NCI-H82 treated with DMSO at 0.1 percent for 48 hours (cell line): ENCODE results near the gene VPS35L.
"Not testable (repeated sequence)": the region's sequence is repeated elsewhere in the genome, so short reads cannot be mapped to it uniquely, and the experiment has no call there.

ENCODE experiments used
- DNase-seq: peaks from one replicate; lab custom pipeline; 2025; ENCODE audit not compliant: unreplicated experiment; lab: John Stamatoyannopoulos, UW

The VPS35L gene

DNA sequence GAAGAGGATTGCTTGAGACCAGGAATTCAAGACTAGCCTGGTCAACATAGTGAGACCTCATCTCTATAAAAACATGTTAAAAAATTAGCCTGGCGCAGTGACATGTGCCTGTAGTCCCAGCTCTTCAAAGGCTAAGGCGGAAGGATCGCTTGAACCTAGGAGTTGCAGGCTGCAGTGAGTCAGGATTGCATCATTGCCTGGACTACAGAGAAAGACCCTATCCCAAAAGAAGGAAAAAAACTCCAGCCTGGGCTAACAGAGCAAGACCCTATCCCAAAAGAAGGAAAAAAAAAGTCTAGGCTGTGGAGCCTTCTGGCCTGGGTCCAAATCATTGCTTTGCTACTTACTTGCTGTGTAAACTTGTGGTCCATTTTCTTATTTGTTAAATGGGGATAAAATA is 26.8 kb upstream of the VPS35L start:
- DNase-seq = no peak

DNA sequence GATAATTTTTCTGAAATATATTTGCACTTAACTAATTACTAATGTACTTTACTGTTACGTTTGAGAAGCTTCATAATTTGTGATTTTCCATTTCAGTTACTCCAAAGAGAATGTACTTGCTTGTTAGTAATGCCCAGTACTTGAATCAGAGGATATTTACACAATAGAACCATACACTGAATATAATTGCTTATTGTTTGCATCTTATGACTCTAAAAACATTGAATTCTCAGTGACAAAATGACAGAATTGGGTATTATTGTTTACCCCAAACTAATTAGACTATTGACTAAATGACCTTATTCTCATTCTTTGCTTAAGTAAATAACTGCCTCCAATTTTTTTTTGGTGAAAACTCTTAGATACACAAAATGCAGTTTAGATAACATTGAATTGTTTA is 22.9 kb upstream of the VPS35L start:
- no peak for DNase-seq

DNA sequence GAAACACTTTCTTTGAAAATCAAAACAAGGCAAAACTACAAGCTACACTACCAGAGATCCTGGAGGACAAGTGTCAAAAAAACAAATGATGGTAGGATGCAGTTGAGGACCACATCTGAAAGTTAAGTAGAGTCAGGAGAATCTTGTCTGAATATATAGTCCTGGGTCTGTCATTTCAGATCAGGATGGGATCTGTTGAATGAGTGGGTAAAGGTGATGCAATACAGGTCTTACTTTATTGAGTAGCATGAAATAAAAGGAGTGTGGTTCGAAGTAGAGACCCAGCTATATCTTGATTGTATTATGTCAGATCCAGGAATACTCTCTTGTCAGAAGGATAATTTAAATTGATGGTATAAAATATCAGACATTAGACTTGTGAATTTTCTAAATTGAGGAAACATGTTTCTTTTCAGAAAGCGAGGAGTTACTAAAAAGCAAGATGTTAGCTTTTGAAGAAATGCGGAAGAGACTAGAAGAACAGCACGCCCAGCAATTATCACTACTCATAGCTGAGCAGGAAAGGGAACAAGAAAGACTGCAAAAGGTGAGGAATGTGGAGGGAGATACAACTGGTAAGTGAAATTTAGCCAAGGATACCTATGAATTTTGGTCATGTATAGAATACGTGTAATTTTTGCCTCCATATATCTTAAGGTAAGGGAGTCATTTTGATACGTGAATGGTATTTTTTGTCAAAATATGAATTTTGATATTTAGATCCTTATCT is 15.1 kb upstream of the VPS35L start:
- DNase-seq = no peak

DNA sequence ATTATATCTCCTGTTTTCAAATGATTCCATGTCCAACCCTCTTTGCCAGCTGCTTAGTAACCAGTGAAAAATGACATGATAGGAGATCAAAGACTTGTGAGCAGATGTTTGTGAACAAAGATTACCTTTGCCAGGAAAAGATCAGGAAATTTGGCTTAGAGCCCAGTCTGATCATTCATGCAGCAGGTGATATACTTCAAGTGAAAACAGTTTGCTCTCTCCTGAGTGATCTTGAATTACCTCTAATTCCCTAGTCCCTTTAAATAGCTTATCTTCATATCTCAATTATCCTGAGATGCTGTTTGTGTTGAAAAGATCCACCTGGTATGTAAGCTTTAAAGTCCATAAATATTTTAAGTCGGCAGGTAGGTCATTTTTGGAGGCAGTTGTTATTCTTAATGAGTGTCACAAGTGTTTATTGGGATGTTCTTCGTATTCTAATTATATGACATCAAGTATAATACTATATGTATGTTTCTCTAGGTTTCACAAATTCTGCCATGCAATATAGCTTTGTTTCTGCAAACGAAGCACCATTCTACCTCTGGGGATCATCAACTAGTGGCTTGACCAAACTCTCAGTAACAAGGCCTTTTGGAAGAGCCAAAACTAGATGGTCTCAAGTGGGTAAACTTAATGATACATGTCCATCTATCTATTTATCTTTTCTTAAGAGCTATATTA is 13.2 kb upstream of the VPS35L start:
- DNase-seq = peak; percentile 97

DNA sequence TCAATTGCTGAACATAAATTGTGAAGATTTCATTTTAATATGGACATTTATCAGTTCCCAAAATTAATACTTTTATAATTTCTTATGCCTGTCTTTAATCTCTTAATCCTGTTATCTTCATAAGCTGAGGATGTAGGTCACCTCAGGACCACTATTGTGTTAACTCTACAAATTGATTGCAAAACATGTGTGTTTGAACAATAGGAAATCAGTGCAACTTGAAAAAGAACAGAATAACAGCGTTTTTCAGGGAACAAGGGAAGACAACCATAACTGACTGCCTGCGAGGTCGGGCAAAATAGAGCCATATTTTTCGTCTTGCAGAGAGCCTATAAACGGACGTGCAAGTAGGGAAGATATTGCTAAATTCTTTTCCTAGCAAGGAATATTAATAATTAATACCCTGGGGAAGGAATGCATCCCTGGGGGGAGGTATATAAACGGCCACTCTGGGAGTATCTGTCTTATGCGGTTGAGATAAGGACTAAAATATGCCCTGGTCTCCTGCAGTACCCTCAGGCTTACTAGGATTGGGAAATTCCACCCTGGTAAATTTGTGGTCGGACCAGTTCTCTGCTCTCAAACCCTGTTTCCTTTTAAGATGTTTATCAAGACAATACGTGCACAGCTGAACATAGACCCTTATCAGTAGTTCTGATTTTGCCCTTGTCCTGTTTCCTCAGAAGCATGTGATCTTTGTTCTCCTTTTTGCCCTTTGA is 12.1 kb upstream of the VPS35L start:
- DNase-seq = not testable (repeated sequence)

DNA sequence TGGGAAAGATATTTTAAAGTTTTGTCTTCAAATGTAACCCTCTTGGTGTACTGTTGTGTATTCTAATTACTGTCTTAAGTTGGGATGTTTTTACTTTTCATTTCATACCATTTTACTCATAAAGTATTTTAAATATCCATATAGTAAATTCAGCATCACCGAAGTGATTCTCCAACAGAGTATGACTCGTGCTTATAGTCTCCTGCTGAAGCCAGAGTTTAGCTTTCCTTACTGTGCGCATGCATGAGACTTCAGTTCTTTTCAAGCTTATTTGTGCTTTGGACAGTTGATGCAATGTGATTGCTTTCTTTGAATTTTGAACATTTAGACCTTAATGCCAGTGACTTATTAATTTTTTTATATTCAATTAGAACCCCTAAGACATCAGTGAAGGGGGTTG is 7.4 kb upstream of the VPS35L start:
- no peak for DNase-seq

DNA sequence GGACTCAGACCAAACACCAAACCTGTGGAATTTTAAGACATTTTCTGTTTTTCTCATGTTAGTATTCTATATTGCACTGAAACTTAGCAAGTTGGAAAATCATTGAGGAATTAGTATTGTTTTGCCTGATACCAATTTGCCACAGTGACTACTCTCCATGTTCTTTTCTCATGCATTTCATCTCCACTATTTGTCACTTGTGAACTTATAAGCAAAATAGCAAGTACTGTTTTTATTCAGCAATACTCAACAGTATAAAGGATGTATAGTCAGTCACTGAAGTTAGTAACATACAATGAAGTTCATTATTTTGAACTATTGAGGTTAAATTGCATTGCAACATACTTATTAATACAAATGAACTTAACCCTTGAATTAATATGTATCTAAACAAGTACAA is 5.8 kb upstream of the VPS35L start:
- DNase-seq = no peak

DNA sequence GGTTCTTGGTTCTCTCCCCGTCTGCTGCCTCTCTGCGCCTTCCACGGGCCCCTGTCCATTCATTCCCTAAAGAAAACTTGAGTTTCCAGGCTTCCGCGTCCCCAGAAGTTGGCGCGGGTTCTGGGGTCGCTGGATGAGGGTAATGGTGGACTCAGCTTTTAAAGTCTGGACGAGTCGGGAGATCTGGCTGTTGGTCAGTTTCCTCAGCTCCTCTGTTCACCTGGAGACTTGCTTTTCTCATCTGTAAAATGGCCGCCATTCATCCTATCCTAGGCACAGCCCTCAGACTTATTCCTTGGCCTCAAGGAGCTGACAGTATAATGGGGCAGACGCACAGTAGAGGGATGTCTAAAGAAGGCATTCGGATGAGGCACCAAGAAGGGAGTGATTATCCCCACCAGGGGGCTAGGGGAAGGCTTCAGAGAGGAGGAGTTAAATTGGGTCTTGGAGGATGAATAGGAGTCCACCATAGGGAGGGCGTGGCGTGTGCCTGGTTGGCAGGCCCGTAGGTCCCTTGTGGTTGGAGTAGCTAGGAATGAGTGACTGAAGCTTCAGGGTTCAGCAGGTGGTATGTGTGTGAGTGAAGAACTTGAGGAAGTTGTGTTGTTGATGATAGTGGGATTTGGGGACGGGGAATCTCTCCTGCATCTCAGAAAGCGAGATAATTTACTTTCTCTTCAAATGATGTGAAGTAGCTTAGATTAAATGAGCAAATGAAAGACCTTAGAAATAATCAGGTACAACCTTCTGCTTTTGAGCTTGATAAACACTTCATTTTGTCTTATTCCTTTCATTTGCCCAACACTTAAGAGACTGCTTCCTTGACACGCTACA is 652 bp downstream of the VPS35L start:
- no peak for DNase-seq

DNA sequence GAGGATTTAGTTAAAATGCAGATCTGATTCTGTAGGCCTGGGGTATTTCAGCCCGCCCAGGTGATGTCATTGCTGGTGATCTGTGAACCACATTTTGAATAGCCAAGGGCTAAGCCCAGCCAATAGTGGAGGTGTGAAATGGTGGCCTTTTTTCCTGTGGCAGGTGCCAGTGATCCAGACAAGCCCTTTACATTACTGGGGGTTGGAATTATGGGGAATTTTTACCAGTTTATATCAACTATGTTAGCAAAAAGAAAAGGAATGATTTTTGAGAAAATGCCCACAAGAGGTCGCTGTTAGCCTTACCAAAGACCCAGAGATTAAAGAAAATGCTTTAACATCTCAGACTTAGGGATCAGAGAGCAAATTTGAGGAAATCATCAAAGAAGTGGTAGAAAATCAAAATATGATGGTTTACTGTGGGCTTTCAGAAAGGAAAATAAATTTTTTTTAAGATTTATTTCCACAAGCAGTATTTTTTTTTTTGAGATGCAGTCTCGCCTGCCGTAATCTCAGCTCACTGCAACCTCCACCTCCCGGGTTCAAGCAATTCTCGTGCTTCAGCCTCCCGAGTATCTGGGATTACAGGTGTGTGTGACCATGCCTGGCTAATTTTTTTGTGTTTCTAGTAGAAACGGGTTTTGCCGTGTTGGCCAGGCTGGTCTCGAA is 3.9 kb downstream of the VPS35L start:
- DNase-seq = peak; percentile 23

DNA sequence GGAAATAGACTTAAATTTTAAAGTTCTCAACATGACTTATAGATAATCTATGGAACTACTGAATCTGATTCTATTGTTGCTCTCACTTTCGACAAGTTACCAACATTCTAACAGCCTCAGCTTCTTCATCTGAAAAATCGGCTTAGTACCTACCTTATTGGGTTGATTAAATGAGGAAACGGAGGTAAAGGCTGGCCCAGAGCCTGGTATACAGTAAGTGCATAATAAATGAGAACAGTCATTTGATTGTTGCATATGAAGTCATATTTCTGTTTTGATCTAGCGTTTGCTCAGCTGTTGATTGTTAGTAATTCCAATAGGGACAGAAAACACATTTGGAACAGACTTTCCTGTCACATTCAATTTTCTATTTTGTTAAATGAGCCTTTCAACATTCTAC is 4.6 kb downstream of the VPS35L start:
- no peak for DNase-seq

DNA sequence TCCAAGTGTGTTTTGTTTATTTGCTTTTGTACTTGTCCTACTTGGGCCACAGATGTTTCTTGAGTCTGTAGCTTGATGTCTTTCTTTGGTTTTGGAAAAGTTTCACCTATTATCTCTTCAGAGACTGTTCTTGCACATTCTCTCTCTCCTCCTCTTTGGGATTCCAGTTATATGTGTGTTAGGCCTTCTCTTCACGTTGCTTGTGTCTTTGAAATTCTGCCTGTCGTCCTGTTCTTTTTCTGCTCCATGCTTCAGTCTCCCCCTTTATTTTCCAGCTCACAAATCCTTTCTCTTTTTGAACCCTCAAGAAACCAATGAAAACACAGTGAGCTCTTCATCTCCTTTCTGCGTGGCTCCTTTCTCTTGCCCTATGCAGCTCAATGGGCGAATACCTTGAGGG is 7.9 kb downstream of the VPS35L start:
- DNase-seq = no peak

DNA sequence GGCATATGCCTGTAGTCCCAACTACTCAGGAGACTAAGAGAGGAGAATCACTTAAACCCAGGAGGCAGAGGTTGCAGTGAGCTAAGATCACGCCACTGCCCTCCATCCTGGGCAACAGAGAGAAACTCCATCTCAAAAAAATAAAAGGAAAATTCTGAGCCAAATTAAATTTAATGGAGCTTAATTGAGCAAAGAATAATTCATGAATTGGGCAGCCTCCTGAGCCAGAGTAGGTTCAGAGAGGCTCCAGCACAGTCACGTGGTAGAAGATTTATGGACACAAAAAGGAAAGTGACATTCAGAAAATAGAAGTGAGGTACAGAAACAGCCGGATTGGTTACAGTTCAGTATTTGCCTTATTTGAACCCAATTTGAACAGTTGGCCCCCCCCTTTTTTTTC is 10.9 kb downstream of the VPS35L start:
- DNase-seq = no peak

DNA sequence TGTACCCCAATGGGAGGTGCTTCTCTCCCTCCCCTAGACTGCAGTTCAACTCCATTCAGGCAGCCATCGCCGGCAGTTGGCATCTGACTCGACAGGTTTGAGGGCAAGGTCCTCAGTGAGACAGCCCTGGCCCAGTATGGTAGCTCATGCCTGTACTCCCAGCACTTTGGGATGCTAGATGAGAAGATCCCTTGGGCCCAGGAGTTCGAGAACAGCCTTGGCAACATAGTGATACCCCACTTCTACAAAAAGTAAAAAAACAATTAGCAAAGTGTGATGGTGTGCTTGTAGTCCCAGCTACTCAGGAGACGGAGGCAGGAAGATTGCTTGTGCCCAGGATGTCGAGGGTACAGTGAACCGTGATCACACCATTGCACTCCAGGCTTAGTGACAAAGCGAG is 12.1 kb downstream of the VPS35L start:
- DNase-seq = no peak

DNA sequence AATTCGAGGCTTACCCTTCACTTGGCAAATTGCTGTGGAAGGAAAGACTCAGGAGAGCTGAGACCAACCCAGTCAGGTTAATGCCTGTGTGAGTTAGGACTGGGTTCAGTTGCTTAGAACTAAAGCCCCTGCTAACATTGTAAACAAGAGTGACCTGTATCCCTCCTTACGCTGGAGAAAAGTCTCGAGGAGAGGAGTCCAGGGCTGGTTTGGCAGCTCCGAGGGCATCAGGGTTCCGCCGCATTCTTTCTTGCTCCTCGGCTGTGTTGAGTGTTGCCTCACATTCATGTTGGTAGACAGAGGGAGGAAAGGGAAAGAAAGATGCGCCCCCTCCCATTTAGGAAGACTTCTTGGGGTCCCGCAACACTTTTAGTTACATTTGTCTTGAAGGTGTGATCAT is 18.5 kb downstream of the VPS35L start:
- no peak for DNase-seq

DNA sequence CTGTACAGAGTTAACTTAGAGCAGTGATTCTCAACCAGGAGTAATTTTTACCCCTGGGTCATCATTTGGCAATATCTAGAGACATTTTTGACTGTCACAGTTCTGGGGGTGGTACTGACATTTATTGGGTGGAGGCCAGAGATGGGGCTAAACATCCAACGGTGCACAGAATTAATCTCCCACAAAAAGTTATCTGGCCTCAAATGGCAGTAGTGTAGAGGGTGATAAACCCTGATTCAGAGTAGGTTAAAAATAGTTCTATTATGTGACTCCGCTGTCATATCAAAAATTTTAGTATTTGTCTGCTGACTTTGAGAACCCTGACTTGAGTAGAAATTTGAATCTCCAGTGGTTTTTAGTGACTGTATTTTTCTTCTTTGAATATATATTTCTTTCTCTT is 19.1 kb downstream of the VPS35L start:
- no peak for DNase-seq

DNA sequence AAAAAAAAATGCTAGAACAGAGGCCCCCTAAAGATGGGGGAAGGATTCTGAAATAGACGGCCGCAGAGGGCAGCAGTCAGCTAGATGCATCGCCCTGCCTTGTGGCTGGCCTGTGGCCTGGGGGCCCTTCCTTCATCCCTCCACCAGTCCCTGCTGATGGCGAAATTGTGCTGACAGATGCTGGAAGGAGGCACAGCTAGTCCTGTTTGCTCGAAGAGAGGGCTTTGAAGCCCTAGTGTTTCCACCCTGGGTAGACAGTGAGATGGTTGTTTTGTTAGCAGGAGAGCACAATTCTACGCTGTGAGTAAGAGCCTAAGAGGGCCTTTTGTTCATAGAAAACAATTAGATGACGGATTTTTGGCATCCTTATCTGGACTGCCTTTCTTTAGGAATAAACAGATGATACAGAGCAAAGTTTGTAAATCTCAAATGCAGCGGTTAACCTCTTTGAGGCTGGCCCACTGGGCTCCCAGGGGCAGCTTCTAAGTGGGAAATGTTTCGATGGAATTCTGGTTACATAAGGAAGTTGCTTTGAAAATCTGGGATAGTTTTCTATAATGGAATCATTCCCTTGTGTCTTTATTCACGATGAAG is 23.0 kb downstream of the VPS35L start:
- DNase-seq = no peak

DNA sequence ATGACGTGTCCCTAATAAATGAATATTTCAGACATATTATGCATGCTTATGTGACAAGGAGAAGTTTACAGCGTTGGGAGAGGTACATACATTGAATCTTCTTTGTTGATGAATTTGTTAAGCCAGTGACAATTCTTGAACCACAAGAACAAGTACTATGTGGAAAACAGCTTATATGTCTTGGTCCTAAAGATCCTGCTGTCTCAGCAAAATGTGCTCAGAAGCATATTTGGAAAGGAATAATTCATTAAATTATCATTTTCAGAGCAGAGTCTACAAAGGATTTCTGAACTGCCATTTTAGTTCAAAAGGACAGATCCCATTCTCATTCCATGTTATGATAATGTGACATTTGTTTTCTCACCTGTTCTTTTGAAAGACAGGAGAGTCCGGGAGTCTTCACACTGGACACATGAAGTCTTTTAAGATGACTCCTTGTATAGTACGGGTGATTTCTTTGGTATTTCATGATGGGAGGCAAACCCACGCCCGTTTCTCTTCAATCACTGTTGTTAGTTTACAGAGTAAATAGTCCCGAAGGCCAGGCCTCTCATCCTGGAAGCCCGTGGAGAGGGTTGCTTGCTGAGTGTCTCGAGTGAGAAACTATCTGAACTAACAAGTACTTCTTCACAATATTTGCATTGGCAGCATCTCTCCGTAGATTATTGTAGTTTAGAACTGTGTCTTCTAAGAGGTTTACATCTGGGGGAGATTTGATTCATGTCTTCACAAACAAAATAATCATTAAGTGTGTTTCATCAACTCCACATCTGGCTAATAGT is 26.7 kb downstream of the VPS35L start:
- DNase-seq = no peak

DNA sequence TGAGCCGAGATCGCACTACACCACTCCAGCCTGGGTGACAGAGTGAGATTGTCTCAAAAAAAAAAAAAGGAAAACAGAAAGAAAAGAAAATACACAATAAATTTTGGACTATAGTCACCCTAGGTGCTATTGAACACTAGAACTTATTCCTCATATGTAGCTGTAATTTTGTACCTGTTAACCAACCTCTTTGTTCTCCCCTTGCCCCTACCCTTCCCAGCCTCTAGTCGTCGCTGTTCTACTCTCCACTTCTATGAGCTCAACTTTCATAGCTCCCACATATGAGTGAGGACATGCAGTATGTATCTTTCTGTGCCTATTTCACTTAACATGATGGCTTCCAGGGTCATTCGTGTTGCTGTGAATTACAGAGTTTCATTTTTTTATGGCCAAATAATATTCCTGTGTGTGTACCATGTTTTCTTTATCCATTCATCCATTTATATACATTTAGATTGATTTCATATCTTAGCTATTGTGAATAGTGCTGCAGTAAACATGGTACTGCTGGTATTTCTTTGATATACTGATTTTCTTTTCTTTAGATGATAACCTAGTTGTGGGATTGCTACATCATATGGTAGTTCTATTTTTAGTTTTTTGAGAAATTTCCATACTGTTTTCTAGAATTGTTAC is 28.3 kb downstream of the VPS35L start:
- peak; percentile 13 for DNase-seq

DNA sequence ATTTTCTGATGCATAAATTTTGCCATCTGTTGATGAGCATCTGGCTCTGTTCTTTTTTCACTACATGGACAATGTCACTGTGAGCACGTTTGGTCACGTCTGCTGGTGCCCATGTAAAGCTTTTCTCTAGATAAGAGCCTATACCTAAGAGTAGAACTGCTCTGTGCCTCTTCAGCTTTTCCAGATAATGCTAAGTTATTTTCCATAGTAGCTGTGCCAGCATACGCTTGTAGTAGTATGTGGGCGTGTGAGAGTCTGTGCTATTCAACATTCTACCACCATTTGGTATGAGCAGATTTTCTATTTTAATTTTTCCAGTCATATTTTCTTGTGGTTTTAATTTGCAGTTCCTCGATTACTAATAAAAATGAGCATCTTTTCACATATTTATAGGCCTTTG is 33.2 kb downstream of the VPS35L start:
- DNase-seq = no peak
